Loucy (cell line): ENCODE data around the gene P4HA3.

Experiments
- H2AFZ ChIP-seq: fragments of 200-600 bp; sonication (generic); 2 replicates; pipeline ENCODE4 v1.6.0; 2016; ENCODE audit warnings: antibody characterized with exemption, mild to moderate bottlenecking, low read length, moderate library complexity
- H3F3A ChIP-seq: fragments of 200-600 bp; 2 replicates; pipeline ENCODE4 v1.6.0; 2016; ENCODE audit warnings: antibody characterized with exemption, low read depth, mild to moderate bottlenecking
- H3K27me3 ChIP-seq: fragments of 200-600 bp; sonication (generic); 2 replicates; pipeline ENCODE4 v1.6.1; 2014; ENCODE audit warnings: low read length, mild to moderate bottlenecking; ENCODE audit not compliant: insufficient read depth, poor library complexity, severe bottlenecking
- H3K36me3 ChIP-seq: fragments of 200-600 bp; sonication (generic); 2 replicates; pipeline ENCODE4 v1.6.1; 2016; ENCODE audit warnings: low read length; ENCODE audit not compliant: insufficient read depth
- H3K4me1 ChIP-seq: fragments of 200-600 bp; sonication (generic); 2 replicates; pipeline ENCODE4 v1.5.1; 2014; ENCODE audit warnings: low read length, mild to moderate bottlenecking; ENCODE audit not compliant: insufficient read depth, poor library complexity, severe bottlenecking
- H3K4me2 ChIP-seq: fragments of 200-600 bp; sonication (generic); 2 replicates; pipeline ENCODE4 v1.6.0; 2014; ENCODE audit warnings: antibody characterized with exemption, low read length, low read depth, mild to moderate bottlenecking; ENCODE audit not compliant: poor library complexity, severe bottlenecking
- H3K4me3 ChIP-seq: fragments of 200-600 bp; sonication (generic); 2 replicates; pipeline ENCODE4 v1.5.1; 2014; ENCODE audit warnings: low read length, mild to moderate bottlenecking, mixed read lengths; ENCODE audit not compliant: poor library complexity, severe bottlenecking
- H3K79me2 ChIP-seq: fragments of 200-600 bp; sonication (generic); 2 replicates; pipeline ENCODE4 v1.6.1; 2014; ENCODE audit warnings: low read length; ENCODE audit not compliant: insufficient read depth
- H3K9ac ChIP-seq: fragments of 200-600 bp; sonication (generic); 2 replicates; pipeline ENCODE4 v1.6.0; 2014; ENCODE audit warnings: mild to moderate bottlenecking, low read depth, low read length, moderate library complexity; ENCODE audit not compliant: poor library complexity, severe bottlenecking
- H3K9me2 ChIP-seq: fragments of 200-600 bp; sonication (generic); replicated peaks from 2 replicates; pipeline ENCODE4 v1.6.1; 2016; ENCODE audit warnings: low read depth, low read length, mixed read lengths
- H3K9me3 ChIP-seq: fragments of 200-600 bp; sonication (generic); 2 replicates; pipeline ENCODE4 v1.6.1; 2014; ENCODE audit warnings: mild to moderate bottlenecking, antibody characterized with exemption, low read length, low read depth; ENCODE audit not compliant: insufficient read depth
- H4K20me1 ChIP-seq: fragments of 200-600 bp; sonication (generic); 2 replicates; pipeline ENCODE4 v1.6.0; 2014; ENCODE audit warnings: antibody characterized with exemption, low read length, mild to moderate bottlenecking; ENCODE audit not compliant: insufficient read depth, poor library complexity, severe bottlenecking
- CTCF ChIP-seq: fragments of 200-600 bp; sonication (generic); conservative IDR thresholded peaks from 2 replicates; pipeline ENCODE4 v1.5.1; 2014; ENCODE audit warnings: mild to moderate bottlenecking, antibody characterized with exemption, low read length
- EZH2phosphoT487 ChIP-seq: fragments of 200-600 bp; IDR thresholded peaks from 2 replicates; pipeline ENCODE4 v1.6.1; 2018; ENCODE audit warnings: antibody characterized with exemption, mild to moderate bottlenecking, moderate library complexity, borderline replicate concordance

Gene P4HA3

GRCh38 chr11:74280494-74280893, 30.9 kb downstream of the P4HA3 start:
- no peaks in the 10 kb centered on the region for H3K79me2 ChIP-seq
- no peaks in the 10 kb centered on the region for H3K27me3 ChIP-seq
- H3K4me3 ChIP-seq = no peak overlapping the region
- H3K4me1 ChIP-seq = no peaks in the 10 kb centered on the region
- no peak overlapping the region for H3K4me2 ChIP-seq
- no peak overlapping the region for H2AFZ ChIP-seq
- no peaks in the 10 kb centered on the region for H4K20me1 ChIP-seq
- no peaks in the 10 kb centered on the region for H3F3A ChIP-seq
- H3K9me2 ChIP-seq = no peaks in the 10 kb centered on the region
- H3K9ac ChIP-seq = no peak overlapping the region
- no peaks in the 10 kb centered on the region for H3K9me3 ChIP-seq
- TF ChIP-seq CTCF = no peak
- no peak for TF ChIP-seq EZH2phosphoT487
- no peaks in the 10 kb centered on the region for H3K36me3 ChIP-seq

GRCh38 chr11:74279256-74279655, 32.2 kb downstream of the P4HA3 start:
- no peaks in the 10 kb centered on the region for H3K4me1 ChIP-seq
- H3F3A ChIP-seq = no peaks in the 10 kb centered on the region
- no peak overlapping the region for H2AFZ ChIP-seq
- no peaks in the 10 kb centered on the region for H3K36me3 ChIP-seq
- no peaks in the 10 kb centered on the region for H3K9me3 ChIP-seq
- H3K4me3 ChIP-seq = no peak overlapping the region
- no peak overlapping the region for H3K4me2 ChIP-seq
- H4K20me1 ChIP-seq = no peaks in the 10 kb centered on the region
- no peaks in the 10 kb centered on the region for H3K27me3 ChIP-seq
- no peaks in the 10 kb centered on the region for H3K79me2 ChIP-seq
- TF ChIP-seq CTCF = no peak
- TF ChIP-seq EZH2phosphoT487 = no peak
- no peaks in the 10 kb centered on the region for H3K9me2 ChIP-seq
- no peak overlapping the region for H3K9ac ChIP-seq

- Histone ChIP-seq H4K20me1 (no peaks in the 10 kb centered on the region), H3K4me2 (no peak overlapping the region), H3K9me3 (no peaks in the 10 kb centered on the region), H2AFZ (no peak overlapping the region), H3K9ac (no peak overlapping the region), H3K36me3 (no peaks in the 10 kb centered on the region), H3K4me3 (no peak overlapping the region), H3K9me2 (no peaks in the 10 kb centered on the region), H3K27me3 (no peaks in the 10 kb centered on the region), H3F3A (no peaks in the 10 kb centered on the region), H3K4me1 (no peaks in the 10 kb centered on the region), H3K79me2 (no peaks in the 10 kb centered on the region)
- TF ChIP-seq EZH2phosphoT487 (no peak), CTCF (no peak)
Observed at GRCh38 chr11:74278721-74279161, 32.7 kb downstream of the P4HA3 start.
